ENCODE measurements around the gene KCNQ1OT1.
"Not testable (repeated sequence)": the region's sequence is repeated elsewhere in the genome, so short reads cannot be mapped to it uniquely, and the experiment has no call there.

Gene KCNQ1OT1

DNA sequence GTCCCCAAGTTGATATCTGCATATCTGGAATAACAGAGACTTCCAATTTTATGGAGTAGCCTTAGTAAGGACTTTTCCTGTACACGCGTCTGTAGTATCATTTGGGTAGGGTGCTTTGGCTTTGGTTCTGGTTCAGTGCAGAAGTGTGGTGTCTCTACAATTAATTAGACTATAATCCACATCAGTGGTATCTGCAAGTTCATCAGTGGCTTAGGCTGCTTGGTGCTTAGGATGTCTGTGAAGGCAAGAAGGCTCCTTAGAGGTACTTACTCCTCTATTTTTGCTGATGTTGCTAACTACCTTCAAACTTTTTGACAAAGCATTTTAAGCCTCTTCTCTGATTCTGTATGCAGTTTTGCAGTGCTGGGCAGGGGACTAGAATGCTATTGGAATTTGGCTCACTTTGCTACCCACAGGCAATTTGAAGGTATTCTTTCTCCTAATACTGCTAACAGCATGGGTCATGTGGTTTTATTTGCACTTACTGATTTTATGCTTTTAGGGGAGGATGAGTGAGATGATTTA, 49.4 kb downstream of the KCNQ1OT1 start:
- DNase-seq: no peak

DNA sequence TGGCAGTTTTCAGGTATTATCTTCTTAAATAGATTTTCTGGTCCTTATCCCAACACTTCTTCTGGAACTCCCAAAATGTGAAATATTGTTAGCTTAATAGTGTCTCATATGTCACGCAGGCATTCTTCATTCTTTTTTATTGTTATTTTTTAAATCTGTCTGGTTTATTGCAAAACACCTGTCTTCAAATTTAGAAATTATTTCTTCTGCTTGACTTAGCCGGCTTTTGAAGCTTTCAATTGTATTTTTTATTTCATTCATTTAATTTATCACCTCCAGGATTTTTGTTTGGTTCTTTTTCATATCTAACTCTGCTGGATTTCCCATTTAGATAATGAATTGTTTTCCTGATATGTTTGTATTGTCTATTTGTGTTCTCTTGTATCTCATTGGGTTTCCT, 49.9 kb downstream of the KCNQ1OT1 start:
- DNase-seq: no peak

DNA sequence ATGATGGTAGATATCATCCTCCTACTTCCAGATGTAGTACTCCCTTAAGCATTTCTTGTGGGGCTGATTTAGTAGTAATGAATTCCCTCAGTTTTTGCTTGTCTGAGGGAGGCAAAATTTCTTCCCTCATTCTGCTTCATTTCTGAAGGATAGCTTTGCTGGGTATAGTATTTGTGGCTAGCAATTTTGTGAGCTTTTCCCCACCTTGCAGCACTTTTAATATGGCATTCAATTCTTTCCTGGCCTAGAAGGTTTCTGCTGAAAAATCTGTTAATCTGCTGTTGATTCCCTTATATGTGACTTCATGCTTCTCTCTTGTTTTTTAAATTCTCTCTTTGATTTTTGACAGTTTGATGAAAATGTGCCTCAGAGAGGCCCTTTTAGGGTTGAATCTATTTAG, 50.4 kb downstream of the KCNQ1OT1 start:
- DNase-seq: no peak

DNA sequence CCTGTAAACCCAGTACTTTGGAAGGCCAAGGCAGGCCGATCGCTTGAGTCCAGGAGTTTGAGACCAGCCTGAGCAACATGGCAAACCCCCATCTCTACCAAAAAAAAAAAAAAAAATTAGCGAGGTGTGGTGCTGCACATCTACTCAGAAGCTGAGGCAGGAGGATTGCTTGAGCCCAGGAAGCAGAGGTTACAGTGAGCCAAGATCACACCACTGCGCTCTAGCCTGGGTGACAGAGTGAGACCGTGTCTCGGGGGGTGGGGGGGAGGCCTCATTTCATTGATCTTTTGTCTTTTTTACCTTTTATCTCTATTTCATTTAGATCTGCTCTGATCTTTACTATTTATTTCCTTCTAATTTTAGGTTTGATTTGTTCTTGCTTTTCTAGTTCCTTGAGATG, 51.8 kb downstream of the KCNQ1OT1 start:
- DNase-seq: no peak

DNA sequence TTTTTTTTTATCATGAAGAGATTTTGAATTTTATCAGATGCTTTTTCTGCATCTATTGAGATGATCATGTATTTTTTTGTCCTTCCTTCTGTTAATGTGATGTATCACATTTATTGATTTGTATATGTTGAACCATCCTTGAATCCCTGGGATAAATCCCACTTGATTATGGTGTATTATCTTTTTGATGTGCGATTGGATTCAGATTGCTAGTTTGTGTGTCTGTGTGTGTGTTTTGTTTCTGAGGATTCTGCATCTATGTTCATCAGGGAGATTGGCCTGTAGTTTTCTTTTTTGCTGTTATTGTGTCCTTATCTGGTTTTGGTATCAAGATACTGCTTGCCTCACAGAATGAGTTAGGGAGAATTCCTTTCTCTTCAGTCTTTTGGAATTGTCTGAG, 52.6 kb downstream of the KCNQ1OT1 start:
- no peak for DNase-seq

DNA sequence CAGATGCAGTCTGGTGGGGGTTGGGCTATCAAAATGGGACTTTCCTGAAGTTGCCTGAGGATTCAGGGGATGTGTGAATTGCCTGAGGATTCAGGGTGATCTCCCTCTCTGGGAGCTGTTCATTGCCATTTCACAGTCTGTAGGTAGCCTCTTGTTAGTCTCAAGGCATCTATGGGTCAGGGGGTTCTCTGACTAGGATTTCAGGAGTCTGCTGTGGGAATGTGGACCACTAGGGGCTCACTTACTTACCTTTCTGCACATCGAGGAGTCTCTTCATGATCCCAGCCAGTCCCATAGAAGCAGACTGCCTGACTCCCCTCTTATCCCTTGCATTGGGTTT, 54.0 kb downstream of the KCNQ1OT1 start:
- no peak for DNase-seq

DNA sequence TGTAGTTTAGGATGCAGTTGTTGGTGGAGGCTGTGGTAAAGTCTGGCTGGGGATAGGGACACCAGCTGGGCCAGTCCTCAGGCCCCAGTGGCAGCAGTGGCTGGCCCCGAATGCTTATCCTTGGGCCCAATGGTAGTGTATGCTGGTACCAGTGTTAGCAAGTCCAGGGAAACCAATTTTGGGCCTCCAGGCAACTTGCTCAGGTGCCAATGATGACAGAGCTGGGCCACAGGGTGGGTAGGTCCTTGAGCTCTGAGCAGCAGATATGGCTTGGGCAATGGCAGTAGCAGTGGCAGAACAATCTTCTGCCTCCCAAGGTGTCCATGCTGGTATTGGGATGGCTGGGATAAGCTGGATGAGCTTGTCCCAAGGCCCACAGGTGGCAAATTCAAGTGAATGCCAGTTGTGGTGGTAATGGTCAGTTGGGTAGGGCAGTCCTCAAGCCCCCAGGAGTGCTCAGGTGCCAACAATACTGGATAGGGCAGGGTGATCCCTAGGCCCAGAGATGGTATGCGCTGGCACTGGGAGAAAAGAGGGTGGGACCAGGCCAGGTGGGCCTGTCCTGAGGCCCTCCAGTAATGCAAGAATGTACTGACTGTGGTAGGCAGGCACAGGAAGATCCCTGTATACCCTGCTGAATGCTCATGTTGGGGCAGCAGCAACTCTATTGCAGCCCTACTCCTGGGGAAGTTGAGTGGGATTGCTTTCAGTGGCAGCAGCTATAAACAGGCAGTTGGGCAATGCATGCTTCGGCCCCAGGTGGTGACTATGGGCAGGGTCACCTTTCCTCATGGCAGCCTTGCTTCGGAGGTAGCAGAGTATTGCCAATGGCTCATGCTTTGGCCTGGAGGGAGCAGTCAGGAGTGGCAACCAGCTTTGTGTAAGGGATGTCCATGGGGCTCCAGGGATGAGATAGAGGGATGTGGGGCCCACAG, 54.7 kb downstream of the KCNQ1OT1 start:
- no peak for DNase-seq

DNA sequence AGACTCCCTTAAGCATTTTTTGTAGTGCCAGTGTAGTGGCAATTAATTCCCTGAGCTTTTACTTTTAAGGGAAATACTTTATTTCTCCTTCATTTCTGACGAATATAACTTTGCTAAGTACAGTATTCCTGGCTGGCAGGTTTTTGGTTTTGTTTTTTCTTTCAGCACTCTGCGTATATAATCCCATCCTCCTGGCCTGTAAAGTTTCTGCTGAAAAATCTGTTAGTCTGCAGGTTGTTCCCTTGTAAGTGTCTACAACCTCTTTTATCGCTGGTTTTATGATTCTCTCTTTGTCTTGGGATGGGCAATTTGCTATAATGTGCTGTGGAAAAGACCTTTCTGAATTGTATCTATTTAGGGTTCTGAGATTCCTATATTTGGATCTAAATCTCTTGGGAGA, 56.0 kb downstream of the KCNQ1OT1 start:
- DNase-seq: no peak

DNA sequence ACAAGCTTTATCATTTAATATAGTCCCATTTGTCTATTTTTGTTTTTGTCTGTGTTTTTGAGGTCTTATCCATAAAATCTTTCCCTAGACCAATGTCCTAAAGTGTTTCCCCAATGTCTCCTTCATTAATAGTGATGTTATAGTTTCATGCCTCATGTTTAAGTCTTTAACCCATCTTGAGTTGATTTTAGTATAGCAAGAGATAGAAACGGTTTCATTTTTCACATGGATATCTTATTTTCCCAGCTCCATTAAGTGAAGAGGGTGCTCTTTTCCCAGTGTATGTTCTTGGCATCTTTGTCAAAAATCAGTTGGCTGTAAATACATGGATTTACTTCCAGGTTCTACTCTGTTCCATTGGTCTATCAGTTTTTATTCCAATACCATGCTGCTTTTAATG, 58.2 kb downstream of the KCNQ1OT1 start:
- DNase-seq: no peak

DNA sequence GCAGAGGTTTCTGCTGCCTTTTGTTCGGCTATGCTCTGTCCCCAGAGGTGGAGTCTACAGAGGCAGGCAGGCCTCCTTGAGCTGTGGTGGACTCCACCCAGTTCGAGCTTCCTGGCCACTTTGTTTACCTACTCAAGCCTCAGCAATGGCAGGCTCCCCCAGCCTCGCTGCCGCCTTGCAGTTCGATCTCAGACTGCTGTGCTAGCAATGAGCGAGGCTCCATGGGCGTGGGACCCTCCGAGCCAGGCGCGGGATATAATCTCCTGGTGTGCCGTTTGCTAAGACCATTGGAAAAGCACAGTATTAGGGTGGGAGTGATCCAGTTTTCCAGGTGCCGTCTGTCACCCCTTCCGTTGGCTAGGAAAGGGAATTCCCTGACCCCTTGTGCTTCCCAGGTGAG, 60.0 kb downstream of the KCNQ1OT1 start:
- DNase-seq: not testable (repeated sequence)

DNA sequence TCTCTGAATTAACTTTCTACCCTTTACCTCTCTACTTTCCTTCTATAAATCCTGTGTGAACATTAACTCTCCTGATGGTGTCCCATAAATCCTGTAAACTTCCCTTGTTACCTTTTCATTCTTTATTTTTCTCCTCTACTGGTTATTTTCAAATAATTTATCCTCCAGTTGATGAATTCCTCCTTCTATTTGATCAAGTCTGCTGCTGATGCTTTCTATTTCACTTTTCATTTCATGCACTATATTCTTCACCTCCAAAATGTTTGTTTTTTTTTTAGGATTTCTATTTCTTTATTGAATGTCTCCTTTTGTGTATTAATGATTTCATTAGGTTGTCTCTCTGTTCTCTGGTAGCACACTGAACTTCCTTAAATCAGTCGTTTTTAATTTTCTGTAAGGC, 68.6 kb downstream of the KCNQ1OT1 start:
- no peak for DNase-seq

DNA sequence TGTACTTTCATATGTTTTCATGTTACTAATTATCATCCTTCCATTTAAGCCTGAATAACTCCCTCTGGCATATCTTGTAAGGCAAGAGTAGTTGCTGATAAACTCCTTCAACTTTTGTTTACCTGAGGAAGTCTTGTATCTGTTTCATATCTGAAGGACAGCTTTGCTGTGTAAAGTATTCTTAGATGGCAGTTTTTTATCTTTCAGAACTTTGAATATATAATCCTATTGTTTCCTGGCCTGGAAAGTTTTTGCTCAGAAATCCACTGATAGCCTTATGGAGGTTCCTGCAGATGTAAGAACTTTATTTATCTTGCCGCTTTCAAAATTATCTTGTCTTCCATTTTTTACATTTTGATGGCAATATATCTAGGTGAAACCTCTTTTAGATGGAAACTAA, 69.1 kb downstream of the KCNQ1OT1 start:
- DNase-seq: no peak

DNA sequence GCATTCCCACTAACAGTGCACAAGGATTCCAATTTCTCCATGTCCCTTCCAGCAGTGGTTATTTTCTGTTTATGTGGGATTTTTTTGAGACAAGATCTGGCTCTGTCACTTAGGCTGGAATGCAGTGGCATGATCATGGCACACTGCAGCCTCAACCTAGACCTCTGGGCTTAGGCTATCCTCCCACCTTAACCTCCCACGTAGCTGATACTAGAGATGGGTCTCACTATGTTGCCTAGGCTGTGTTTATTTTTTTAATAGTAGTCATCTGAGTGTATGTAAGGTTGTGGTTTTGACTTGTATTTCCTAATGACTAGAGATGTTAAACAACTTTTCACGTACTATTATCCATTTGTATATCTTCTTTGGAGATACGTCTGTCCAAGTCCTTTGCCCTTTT, 74.6 kb downstream of the KCNQ1OT1 start:
- DNase-seq: no peak

DNA sequence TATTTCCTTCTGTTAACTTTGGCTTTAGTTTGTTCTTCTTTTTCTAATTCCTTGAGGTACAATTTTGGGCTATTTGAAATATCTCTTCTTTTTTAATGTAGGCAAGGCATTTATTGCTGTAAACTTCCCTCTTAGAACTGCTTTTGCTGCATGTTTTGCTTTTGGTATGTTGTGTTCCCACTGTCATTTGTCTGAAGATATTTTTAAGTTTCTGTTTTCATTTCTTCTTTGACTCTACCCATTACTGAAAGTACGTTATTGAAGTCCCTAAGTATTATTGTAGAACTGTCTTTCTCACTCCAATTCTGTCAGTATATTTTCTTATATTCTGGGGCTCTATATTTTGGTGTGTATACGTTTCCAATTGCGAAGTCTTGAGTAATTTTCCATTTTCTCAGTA, 77.9 kb downstream of the KCNQ1OT1 start:
- no peak for DNase-seq

DNA sequence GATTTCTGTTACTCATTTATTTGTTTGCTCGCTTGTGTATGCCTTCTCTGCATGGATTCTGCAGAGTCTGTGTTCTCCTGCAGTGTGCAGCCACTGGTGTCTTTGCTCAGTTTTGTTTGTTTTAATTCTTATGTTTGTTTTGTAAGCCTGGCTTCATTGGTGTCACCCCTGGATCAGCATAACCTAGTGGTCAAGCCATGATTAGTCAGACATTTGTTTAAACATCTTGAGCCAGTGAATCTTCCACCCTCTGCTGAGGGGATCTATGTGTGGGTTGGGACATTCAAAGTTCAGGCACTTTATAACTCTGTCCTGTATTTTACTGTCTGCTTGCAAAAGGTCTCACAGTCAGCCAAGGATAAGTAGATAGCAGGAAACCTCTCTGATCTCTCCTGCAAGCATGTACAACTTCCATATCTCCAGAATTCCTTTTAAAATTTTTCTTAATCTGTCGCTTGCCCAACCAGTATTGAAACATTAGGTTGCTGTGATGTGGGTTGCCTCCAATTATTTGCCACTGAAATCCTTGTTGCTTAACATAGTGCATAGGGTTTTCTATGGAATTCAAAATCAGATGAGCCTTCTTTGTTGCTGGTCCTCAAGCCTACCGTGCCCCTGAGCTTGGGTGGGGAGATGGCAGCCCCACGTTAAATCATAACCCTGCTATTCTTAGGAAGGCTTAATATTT, 86.8 kb downstream of the KCNQ1OT1 start:
- DNase-seq: no peak

DNA sequence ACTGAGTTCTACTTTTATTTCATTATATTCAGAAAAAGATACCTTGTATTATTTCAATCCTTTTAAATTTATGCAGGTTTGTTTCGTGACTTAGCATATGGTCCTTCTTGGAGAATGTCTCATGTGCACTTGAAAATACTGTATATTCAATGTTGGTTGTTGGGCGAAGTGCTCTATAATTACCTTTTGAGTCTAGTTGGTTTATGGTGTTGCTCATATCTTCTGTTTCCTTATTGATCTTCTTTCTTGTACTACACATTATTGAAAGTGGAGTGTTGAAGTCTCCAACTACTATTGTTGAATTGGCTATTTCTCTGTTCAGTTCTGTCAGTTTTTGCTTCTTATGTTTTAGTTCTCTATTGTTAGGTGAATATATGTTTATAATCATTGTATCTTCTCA, 90.4 kb downstream of the KCNQ1OT1 start:
- DNase-seq: no peak

DNA sequence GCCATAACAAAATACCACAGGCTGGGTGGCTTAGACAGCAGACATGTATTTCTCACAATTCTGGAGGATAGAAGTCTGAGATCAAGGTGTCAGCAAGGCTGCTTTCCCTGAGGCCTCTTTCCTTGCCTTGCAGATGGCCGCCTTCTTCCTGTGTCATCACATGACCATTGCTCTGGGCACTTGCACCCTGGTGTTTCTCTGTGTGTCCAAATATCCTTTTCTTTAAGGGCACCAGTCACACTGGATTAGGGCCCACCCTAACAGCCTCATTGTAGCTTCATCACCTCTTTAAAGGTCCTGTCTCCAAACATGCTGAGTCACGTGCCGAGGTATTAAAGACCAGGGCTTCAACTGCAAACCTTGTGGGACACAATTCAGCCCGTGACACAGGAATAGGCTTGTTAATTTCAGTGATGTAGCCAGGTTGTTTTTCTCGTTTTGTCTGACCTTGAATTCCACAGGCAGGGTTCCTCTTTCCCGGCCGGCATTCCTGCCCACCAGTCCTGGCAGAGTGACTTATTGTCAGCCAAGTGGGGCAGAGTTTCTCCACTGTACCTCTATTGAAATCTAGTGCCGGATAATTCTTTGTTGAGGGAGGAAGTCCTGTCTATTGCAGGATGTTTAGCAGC, 100.1 kb downstream of the KCNQ1OT1 start:
- no peak for DNase-seq

DNA sequence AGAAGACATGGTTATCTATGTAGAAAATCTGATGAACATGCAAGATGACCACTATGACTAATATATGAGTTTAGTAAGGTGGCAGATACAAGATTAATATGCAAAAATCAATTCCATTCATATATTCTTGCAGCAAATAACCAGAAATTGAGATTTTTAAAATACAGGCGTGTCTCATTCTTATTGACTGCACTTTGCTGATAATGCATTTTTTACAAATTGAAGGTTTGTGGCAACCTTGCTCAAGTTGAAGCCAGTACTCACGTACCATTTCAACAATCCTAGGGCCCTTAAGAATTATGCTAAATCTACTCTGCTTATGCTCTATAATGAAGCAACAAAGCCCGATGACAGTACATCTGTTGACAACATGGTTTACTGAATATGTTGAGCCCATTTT, 104.6 kb downstream of the KCNQ1OT1 start:
- DNase-seq: no peak

DNA sequence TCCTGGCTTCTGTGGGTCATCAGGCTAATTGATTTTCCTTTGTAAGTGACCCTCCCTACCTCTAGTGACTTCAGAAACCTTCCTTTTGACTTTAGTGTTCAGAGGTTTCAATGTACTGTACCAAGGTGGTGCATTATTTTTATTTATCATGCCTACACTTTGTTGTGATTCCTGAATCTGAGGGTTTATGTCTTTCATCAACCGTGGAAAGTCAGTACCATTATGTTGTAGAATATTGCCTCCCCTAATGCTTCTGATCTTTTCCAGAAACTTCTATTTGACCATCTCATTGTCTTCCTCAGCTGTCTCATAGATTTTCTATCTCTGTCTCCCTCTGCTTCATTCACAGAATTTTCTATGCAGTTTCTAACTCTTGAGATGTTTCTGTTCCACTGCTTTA, 105.5 kb downstream of the KCNQ1OT1 start:
- DNase-seq: no peak

DNA sequence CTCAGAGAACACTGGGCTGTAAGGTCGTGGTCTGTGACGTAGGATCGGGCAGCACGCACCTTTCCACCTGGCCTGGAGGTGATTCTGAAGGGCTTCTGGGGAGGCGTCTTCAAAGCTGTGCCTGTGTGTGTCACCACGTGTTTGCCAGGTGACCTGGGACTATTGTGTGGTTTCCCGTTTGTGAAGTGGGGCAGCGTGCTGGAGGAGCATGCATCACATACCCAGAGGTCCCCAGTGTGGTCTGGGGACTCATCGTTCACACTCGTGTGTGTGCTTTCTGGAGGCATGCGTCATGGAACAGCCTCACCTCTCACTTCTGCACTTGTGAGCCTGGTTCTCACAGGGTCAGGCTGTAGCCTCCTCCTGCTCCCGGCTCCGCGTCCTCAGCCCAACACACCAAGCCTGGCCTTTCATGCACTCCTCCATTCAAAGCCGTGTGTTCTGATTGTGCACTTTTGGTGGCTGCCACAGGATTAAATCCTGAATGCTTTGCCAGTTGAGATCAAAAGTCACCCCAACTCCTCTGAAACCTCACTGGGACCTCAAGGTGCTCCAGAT, 106.3 kb downstream of the KCNQ1OT1 start:
- no peak for DNase-seq

DNA sequence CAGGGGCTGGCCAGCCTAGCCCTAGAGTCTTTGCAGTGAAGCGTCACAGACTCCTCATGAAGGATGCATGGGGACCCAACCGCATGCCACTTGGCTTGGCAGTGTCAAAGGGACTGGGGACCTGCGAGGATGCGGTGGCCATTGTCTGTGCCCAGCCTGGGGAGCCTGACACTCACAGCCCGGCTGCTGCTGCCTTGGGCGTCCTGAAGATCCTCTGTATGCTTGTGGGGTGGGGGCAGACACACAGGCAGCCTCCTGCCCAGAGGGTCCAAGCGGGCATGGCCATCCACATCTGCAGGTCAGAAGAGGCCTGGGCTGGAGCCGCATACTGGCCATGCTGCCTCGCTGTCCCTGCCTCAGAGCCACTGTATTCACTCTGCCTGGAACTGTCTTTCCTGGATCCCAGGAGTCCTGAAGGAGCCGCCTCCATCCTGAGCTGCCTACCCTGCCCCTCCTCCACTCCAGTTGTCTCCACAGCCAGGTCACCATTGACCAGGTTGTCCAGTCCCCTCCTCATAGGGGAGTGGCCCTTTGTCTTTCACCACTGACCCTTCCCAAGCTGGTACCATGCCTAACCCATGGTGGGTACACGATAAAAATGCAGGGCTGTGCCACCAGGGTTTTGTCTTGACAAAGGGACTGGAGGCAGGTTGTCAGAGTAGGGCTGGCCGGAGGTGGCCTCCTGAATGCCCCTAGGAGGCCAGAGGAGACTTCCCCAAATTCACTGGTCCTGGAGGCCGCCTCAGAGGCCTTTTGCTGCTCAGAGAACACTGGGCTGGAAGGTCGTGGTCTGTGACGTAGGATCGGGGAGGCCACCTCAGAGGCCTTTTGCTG, 107.0 kb downstream of the KCNQ1OT1 start:
- DNase-seq: no peak

DNA sequence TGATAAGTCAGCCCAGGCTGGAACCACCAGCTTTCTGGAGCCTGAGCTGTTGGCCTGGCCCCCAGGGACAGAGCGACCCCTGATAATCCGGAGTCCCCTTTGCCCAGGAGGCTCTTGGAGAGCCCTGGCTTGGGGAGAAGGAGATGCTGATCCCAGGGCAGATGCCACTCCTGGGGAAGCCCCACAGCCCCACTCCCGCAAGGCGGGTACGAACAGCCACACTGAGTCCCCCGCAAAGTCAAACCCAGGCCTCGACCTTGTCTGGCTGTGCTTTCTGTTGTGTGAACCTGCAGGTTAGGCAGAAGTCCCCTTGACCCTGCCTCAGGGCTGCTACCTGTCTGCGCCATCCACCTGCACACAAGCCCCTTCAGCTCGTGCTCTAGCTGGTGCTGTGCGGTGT, 108.0 kb downstream of the KCNQ1OT1 start:
- DNase-seq: no peak

All from NCI-H1092 (cell line).